Measurements from ENCODE around the gene TMEM120A.

Gene TMEM120A

DNA sequence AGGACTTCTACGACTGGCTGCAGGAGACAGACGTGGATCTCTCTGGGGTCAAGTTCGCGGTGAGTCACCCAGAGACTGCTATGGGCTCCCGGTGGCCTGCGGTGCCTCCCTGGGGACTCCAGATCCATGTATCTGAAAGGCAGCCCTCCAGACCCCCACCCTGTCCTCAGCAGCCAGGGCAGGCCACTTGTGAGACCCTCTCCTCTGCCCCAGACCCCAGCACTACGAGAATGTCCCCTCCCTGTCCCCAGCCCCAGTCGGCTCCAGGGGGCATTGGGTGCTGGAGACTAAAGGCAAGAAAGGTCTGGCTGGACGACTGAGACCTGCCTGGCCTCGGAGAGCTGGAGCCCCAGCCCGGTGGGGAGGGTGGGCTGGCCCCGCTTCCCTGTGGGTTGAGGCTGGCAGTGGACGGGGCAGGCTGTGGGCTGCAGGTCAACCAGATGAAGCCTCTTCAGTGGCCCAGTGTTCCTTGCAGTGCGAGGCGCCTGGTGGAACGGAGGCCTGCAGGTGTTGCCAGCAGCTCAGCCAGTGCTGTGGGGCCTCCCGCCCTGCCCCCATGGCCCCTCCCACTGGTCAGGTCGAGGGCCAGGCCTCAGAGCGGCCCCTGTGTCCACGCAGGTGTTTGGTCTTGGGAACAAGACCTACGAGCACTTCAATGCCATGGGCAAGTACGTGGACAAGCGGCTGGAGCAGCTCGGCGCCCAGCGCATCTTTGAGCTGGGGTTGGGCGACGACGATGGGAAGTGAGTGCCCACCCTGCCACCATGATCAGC is 13.8 kb downstream of the TMEM120A start:
- FAIRE-seq (no peak), DNase-seq (ENCODE audit: insufficient read length, low spot score) (no peak)
- TF ChIP-seq POLR2A (IDR thresholded peaks at IDR 0.05; ENCODE audit: low read depth, low read length), result no peak

DNA sequence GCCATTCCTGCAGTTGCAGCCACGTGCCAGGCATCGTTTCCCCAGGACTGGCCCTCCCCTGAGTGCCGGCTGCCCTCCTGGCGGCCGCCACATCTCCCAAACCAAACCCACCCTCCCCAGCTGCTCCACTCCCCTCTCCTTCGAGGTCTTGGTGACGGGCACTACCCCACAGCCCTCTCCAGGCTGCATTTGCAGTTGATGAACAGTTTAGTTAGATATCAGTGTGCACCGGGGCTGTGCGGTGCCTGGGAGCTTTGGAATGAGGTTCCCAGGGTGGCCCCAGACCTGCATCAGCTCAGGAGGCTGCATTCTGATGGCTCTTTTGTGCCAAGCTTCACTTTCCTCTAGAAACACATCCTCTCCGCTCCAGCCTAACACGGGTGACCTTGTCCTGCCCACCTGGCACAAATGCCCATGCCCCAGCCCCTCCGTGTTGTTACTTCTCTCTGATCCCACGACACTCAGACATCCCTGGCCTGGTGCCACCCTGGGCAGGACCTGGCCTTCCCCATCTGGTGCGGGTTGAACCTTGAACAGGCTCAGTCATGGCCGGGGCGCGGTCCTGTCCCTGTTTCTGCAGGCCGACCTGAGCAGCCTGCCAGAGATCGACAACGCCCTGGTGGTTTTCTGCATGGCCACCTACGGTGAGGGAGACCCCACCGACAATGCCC is 14.5 kb downstream of the TMEM120A start:
- TF ChIP-seq POLR2A (IDR thresholded peaks at IDR 0.05; ENCODE audit: low read depth, low read length), result no peak
- no peak for FAIRE-seq

DNA sequence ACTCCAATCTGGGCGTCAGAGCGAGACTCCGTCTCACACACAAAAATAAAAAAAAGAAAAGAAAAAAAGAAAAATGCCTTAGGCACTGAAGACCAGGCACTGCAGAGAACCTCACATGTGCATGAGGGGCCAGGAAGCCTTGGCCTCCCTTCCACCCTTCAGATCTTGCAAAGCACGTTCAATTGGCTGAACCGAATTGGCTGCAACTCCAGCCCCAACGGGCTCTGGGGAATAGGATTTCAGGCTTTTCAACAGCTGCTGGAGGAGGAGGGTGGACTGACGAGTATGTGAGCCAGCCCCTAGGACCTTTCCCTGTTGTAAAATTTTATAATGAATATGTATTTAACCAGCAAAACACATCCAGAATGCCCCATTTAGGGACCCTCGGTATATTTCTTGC is 16.7 kb downstream of the TMEM120A start:
- DNase-seq (ENCODE audit: insufficient read length, low spot score), result no peak
- TF ChIP-seq POLR2A (IDR thresholded peaks at IDR 0.05; ENCODE audit: low read depth, low read length), result no peak
- no peak for FAIRE-seq

More for the DNA sequence above, 14.5 kb downstream of the TMEM120A start:
- DNase-seq (ENCODE audit: insufficient read length, low spot score), result no peak

DNA sequence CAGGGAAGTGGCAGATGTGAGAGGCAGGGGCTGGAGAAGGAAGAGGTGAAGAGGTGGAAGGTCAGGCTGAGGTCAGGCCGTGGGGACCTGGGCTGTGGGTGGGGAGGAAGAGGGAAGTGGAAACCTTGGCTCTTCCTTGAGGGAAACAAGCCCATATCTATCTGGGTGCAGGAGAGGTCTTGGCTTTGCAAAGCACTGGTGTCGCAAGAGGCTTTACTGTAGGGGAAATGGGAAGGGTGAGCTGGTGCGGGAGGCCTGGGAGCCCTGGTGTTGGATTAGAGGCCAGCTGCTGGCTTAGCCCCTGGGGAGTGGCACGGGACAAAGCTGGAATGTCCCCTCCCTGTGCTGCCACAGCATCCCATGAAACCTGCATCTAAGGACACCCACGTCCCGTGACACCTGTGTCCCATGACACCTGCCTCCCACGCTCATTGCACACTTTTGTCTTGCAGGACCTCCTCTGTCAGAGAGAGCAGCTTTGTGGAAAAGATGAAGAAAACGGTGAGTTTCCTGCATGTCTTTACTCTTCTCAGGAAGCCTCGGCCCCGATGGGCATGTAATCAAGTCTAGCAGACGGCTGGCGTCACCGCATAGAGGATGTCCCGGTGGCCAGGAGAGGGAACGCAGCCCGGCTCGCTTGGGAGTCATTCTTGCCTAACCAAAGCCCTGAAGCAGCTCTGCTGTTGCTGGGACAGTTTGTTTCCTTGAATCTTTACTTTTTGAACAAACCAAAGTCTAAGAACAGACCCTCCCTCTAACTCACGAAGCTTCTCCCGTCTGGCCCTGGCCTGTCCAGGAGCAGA is 22.2 kb downstream of the TMEM120A start:
- DNase-seq (ENCODE audit: insufficient read length, low spot score), result no peak
- TF ChIP-seq POLR2A (IDR thresholded peaks at IDR 0.05; ENCODE audit: low read depth, low read length), result no peak
- no peak for FAIRE-seq

DNA sequence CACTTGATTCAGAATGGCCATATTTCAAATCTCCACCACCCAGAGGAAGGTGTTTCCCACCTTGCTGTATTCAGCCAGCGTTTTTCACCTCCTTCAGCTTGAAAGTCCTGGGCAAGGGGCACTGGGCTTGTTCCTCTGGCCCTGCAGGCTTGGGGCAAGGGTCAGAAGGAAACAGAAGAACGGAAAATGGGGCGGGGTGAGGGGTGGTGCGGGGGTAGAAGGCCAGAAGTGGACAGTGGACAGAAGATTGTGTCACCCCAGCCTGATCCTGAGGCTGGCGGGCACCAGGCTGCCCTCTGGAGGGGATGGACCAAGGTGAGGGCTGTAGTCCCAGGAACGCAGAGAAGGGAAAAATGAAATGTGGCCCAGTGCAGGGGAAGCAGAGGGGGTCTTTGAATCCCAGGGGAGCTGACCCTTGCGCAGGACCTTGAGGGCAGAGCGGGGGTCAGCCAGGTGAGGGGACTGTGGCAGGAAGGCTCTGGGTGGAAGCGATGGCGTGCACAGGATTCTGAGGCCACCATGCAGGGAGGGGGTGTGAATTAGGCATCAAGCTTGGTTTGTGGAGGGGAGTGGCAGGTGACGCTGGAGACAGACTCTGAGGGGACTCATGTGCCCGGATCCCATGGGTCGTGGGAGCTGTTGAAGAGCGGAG is 23.0 kb downstream of the TMEM120A start:
- DNase-seq (ENCODE audit: insufficient read length, low spot score) (no peak), FAIRE-seq (no peak)
- TF ChIP-seq POLR2A (IDR thresholded peaks at IDR 0.05; ENCODE audit: low read depth, low read length), result no peak

DNA sequence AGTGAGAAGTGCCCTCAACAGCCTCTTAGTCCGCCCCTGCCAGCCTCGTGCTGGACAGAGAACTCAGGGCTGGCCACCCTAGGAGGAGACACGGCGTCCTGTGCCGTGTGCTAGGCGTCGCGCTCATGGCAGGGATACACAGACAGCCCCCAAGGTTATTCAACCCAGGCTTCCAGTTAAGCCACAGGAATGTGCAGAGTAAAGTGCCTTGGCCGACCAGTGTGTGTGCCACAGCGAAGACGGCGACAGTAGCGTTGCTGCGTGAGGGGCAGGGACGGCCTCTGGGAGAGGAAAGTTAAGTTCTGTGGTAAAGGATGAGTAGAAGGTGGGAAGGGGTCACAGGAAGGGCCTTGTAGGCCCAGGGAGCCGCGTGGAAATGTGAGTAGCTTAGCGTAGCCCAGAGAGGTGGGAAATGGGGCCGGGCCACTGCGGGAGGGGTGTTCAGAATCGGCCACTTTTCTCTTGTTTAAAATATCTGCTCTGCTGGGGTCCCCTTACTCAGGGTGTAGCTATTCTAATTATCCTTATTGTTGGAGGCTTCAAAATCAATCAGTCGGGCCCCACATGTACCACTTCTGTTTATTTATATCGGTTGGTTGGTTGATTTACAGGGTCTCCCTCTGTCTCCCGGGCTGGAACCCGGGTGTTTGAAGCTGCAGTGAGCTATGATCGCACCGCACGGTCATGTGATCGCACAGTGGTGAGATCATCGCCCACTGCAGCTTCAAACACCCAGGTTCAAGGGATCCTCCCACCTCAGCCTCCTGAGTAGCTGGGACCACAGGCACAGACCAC is 24.5 kb downstream of the TMEM120A start:
- no peak for TF ChIP-seq POLR2A (IDR thresholded peaks at IDR 0.05; ENCODE audit: low read depth, low read length)
- FAIRE-seq (no peak), DNase-seq (ENCODE audit: insufficient read length, low spot score) (no peak)

DNA sequence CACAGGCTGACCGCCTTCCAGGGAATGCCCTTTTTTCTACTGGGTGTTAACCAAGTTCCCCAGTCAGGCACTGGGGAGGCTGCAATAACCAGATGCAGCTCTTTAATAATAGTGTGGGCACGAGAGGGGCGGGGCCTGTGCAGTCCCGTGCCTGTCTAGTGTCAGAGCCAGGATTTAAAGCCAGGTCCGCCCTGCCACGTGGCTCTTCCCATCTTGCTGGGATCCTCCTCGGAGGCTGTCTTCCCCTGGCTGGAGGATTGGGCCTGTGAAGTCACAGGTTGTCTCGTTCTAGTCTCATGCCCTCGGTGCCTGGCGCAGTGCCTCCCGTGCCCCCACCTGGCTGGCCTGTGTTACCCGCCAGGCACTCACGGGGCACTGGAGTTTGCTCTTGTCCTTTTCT is 25.2 kb downstream of the TMEM120A start:
- TF ChIP-seq POLR2A (IDR thresholded peaks at IDR 0.05; ENCODE audit: low read depth, low read length), result no peak
- no peak for DNase-seq (ENCODE audit: insufficient read length, low spot score)
- no peak for FAIRE-seq

DNA sequence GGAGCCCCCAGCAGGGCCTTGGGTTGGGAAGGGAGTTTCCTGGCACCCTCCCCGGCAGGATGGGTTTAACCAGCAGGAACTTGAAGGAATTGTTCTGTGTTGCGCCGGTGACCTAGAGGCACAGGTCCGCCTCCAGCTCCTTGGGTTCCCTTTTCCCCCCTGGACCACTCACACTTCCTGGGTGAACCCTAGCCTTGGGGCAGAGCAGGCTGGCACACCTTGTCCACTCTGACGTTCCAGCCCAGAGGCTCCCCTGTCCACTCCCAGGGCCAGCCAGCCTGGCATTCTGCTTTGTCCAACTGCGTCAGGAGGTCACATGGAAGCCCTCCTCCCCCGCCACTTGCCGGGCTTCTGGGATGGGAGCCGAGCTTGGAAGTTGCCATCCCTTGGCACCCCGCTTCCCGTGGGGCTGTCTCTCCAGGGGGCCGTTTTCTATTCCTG is 25.8 kb downstream of the TMEM120A start:
- TF ChIP-seq POLR2A (IDR thresholded peaks at IDR 0.05; ENCODE audit: low read depth, low read length), result no peak
- no peak for FAIRE-seq

DNA sequence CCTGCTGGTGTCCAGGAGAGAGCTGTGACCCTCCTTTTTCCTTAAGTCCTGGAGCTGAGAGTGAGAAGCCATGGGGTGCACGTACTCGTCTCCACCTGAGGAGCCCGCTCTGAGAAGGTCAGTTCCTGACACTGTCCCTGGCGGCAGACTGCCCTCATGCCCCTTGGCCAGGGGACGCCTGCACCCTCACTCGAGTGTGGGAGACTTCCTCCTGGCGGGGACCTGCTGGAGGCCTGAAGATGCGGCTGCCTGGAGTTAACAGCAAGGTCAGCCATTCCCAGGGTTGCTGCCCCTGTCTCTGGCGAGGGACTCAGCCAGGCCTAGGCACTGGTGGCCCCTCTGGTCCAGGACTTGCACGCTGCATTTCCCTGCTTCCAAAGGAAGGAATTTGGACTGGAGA is 26.4 kb downstream of the TMEM120A start:
- no peak for FAIRE-seq
- TF ChIP-seq POLR2A (IDR thresholded peaks at IDR 0.05; ENCODE audit: low read depth, low read length), result no peak
- no peak for DNase-seq (ENCODE audit: insufficient read length, low spot score)

More for the DNA sequence above, 25.8 kb downstream of the TMEM120A start:
- no peak for DNase-seq (ENCODE audit: insufficient read length, low spot score)

DNA sequence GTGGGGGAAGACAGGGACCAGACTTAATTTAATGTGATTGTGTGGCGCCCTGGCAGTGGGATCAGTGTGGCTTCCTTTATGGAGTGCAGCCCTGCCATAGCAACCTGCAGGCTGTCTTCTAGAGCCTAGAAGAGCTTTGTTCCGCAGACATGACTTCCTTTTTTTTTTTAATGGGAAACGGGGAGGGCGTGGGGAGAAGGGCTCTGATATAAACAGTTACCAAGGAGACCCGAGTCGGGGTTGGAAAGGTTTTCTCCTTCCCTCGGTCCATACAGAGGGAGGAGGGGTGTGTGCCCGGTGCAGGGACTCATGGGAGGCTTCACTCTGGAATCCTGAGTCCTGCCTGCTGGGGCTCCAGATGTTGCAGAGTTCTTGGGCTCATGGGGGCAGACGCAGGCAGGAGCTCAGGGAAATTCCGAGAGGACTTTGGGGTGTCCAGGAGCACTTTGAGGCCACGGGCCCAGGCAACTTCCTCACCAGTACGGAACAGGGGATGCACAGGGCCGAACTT is 26.9 kb downstream of the TMEM120A start:
- no peak for TF ChIP-seq POLR2A (IDR thresholded peaks at IDR 0.05; ENCODE audit: low read depth, low read length)
- FAIRE-seq, result no peak
- no peak for DNase-seq (ENCODE audit: insufficient read length, low spot score)

DNA sequence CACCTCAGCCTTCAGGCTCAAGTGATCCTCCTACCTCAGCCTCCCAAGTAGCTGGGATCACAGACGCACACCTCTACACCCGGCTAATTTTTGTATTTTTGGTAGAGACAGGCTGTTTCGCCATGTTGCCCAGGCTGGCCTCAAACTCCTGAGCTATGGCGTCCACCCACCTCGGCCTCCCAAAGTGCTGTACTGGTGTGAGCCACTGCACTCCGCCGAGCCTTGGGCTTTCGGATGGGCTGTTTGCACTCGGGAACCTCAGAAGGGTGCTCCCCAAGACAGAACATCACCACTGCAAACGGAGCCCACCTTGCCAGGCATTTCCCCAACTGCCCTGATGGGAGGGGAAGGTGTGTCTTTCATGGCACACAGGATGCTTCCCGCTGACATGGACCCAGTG is 27.3 kb downstream of the TMEM120A start:
- FAIRE-seq (no peak), DNase-seq (ENCODE audit: insufficient read length, low spot score) (no peak)
- no peak for TF ChIP-seq POLR2A (IDR thresholded peaks at IDR 0.05; ENCODE audit: low read depth, low read length)

DNA sequence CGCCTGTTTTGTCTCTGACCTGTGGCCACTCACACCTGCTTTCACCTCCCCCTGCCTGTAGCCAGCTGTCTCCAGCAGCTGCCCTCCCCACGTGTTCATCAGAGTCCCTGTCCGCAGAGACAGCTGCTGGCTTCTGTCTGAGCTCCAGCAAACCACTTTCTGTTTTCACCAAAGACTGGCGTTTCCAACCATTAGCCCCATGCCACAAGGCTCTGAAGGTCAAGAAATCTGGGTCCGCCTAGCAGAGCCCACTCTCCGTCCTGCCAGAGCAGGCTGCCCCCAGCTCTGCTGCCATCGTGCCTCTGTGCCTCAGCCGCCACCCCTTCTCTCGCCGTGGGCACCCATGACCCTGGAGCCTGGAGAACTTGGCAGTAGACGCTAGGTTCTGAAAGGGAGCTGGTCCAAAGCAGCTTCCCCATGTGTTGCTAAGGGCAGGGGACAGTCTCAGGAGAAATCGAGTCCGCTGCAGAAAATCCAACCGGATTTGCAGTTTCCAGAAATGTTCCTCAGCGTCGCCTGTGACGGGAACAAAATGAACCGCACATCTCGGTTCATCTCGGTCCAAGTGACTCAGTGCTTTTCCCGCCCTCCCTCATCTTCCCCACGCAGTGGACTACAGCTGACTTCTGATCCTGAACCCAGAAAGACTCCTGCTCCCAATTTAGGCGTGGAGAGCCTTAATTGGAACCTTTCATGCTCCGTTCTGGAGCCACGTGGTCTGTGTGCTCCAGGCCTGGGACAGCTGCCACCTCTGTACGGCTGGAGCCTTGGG is 28.0 kb downstream of the TMEM120A start:
- FAIRE-seq (no peak), DNase-seq (ENCODE audit: insufficient read length, low spot score) (no peak)
- no peak for TF ChIP-seq POLR2A (IDR thresholded peaks at IDR 0.05; ENCODE audit: low read depth, low read length)
